ENCODE data around the gene HSD17B4. TPM values are rescaled to one million over a fixed set of nuclear protein-coding genes. Genes with fewer than 3 reads are reported as not detected.
A peak's percentile ranks its signal among the peaks of the same experiment; 100 is the strongest.
"Not testable (repeated sequence)": the region's sequence is repeated elsewhere in the genome, so short reads cannot be mapped to it uniquely, and the experiment has no call there.

Gene HSD17B4, protein sequence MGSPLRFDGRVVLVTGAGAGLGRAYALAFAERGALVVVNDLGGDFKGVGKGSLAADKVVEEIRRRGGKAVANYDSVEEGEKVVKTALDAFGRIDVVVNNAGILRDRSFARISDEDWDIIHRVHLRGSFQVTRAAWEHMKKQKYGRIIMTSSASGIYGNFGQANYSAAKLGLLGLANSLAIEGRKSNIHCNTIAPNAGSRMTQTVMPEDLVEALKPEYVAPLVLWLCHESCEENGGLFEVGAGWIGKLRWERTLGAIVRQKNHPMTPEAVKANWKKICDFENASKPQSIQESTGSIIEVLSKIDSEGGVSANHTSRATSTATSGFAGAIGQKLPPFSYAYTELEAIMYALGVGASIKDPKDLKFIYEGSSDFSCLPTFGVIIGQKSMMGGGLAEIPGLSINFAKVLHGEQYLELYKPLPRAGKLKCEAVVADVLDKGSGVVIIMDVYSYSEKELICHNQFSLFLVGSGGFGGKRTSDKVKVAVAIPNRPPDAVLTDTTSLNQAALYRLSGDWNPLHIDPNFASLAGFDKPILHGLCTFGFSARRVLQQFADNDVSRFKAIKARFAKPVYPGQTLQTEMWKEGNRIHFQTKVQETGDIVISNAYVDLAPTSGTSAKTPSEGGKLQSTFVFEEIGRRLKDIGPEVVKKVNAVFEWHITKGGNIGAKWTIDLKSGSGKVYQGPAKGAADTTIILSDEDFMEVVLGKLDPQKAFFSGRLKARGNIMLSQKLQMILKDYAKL
- total RNA-seq: 113 and 144 TPM in 2 replicates

DNA sequence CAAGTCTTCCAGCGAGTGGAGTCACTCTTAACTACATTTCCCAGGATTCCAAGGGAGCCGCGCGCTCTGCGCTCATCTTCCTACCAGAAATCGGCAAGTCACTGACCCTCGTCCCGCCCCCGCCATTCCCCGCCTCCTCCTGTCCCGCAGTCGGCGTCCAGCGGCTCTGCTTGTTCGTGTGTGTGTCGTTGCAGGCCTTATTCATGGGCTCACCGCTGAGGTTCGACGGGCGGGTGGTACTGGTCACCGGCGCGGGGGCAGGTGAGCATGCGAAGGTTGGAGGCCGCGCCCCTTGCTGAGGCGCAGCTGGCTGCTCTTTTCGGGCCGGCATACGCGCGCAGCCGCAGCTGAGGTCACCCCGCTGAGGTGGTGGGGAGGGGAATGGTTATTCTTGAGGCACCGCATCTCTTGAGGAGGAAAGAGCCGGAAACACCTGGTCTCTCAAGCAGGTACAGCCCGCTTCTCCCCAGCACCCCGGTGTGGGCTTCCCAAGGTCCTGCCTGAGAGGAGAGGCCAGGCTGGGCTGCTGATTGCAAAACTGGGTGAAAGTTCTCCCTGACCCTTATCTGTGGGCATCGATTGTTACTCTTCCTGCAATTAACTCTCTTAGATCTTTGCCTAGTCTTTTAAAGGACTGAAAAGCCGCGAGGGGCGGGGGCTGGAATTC is at the start of gene HSD17B4:
HSD17B4 (plus strand) TSS at position 125 of the 667 bp plus-strand sequence; CDS start at position 204, 79 bp downstream.
- peak; percentile 56 to 87 for DNase-seq (ENCODE audit: low read depth in 2 of 2)

DNA sequence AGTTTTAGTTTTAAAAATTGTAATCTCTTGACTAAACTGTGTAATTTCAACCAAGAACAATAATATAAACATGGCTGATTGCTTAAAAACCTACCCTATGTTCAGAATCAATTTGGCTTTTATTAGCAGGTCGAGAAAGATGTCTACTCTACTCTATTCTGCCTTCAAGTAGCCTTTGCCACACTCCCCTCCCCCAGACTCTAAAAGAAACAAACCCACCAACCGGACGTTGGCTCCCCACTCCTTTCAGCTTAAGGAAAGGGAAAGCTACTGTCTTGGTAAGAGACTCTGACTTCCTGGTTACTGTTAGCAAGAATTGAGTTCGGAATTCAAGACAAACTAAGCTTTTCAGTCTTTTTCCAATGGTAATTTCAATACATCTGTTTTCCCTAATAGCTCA is 49.7 kb upstream of the HSD17B4 start:
- no peak for DNase-seq (ENCODE audit: low read depth in 2 of 2)

DNA sequence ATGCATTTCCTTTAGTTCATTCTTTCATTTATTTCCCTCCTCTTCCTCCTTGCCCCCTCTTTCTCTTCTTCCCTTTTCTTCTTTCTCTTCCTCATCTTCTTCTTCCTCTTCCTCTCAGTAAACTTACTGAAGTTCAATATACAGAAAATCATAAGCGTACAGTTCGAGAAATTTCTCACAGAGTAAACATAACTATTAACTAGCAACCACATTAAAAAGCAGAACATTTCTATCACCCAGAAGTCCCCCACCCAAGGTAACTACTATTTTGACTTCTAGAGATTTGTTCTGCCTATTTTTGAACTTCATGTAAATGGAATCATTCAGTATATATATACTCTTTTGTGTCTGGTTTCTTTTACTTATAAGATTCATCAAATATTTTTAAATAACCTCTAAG is 48.3 kb upstream of the HSD17B4 start:
- no peak for DNase-seq (ENCODE audit: low read depth in 2 of 2)

DNA sequence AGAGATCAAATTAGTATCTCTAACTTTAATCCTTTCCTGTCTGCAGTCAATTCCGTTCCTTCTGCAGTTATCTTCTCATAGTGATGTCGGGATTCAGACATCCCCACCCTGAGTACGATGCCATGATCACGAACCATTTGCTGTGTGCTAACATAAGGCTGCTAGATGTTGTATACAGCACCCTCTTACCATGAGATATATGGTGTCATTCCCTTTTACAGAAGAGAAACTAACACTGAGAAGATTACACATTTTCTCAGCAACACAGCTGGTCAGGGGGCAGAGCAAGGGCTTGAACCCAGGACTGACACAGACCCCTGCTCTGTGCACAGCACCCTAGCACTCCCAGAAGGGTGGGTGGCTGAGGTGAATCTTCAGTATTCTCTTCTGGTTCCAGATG is 46.9 kb upstream of the HSD17B4 start:
- no peak for DNase-seq (ENCODE audit: low read depth in 2 of 2)

DNA sequence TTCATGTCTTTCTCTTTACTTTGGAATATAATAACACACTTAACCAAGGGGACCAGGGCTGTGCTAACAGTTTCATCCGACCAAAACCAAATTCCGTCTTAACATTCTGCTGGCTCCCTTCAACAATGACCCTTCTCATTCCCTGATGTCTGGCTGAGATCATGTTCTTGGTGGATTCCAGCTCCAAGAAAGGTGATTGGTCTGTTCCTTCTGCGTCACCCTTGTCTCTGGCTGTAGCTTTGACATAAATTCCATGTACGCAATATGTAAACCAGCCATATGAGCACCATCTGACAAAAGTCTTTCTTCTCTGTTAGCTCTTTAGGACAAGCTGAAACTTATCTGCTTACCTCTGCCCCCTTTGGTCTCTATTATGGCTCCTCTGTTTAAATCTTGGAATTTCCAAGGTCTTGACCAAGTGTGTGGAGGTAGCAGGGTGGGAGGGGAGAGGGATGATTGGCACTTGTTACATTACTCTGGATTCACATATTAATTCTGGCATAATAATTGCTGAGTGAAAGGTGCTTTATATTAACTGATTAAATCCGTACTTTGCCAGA is 45.7 kb upstream of the HSD17B4 start:
- DNase-seq (ENCODE audit: low read depth in 2 of 2): no peak

DNA sequence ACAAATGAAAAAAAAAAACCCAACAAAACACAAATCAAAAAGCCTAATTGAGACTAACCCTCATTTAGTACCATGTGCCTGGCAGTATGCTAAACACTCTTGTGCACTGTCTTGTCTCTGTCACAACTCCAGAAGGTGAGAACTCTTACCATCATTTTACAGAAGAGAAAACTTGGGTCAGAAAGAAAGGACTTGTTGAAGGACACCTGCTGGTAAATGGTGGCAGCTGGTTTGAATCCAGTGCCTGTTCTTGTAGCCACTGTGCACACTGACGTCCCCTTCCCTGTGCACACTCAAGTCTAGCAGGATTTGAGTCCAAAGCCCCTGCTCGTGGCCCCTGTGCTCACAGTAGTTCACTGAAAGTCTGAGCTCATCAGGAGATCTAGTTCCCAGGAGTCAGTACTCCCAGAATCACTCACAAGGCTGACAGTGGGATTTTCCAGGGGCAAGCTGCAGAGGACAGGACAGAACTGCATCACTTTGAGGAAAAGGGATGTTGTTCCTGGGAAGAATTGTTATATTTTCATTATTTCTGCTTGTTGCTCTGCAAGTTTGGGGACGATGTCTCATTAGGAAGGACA is 43.0 kb upstream of the HSD17B4 start:
- DNase-seq (ENCODE audit: low read depth in 2 of 2): peak in 1 of 2 donors; percentile 4

DNA sequence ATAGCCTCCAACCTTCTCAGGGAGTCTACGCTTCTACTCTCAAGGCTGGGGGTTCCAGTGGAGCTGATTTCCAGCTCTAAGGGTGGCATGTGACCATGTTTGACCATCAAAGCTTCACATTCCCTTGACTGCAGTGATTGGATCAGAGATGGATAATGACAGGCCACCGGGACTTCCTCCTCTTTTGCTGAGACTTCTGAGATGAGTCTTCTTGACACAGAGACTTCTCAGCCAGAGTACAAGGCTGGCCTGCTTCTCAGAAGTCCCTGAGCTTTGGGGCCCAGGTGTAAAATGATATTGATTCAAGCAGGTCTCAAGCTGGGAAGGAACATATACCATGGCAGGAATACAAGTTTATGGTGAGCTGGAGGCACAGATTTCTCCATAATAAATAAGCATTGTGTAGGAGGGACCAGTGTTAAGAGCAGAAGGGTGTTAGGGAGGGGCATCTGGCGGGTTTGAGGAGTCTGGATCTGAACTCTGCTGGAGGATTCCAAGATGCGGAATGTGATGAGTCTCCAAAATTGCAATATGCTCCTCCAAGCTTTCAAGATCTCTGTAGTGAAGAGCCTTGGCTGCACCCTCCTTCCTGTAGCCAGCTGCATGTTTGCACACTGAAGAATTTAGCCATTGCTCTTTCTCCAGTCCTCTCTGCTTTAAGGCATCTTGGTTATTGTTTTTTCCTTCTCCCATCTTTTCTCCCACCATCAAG is 41.7 kb upstream of the HSD17B4 start:
- DNase-seq (ENCODE audit: low read depth in 2 of 2): no peak

DNA sequence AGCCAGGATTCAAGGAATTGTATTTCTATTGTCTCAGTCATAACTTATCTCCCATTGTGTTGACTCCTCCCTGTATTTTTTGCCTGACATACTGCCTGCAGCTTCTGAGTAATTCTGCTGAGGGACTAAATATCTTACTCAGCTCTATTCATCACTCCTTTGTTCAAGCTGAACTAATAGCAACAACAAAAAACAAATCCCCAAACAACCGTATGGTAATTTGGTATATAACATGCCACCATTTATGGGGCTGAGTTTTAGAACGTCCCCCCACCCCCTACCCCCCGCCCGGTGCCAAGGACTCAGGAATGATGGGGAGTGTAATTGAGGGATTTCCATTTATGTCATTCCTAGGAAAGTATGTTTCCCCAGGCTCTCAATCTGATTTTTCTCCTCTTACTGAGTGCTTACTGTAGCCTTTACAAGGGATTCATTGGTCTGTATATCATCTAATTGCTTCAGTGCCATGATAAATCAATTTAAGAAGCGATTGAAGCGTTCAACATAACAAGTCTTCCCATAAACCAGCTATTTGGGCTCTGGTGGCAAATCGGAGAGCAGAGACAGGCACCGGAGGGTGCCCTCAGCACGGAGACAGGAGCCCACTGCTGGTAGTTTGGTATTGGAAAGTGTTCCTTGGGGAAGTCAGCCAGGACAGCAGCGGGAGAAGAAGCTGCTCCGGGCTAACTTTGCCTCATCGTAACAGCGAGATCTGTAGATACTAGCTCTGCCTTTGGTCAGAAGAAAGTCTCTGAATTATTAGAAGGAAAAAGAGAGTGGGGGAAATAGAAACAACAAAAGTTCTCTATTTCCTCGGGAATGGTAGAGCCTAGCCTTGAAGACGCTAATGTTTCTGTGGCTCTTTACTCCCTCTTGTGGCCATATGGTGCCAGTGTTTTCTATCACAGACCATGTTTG is 40.7 kb upstream of the HSD17B4 start:
- DNase-seq (ENCODE audit: low read depth in 2 of 2): peak; percentile 50 to 79

DNA sequence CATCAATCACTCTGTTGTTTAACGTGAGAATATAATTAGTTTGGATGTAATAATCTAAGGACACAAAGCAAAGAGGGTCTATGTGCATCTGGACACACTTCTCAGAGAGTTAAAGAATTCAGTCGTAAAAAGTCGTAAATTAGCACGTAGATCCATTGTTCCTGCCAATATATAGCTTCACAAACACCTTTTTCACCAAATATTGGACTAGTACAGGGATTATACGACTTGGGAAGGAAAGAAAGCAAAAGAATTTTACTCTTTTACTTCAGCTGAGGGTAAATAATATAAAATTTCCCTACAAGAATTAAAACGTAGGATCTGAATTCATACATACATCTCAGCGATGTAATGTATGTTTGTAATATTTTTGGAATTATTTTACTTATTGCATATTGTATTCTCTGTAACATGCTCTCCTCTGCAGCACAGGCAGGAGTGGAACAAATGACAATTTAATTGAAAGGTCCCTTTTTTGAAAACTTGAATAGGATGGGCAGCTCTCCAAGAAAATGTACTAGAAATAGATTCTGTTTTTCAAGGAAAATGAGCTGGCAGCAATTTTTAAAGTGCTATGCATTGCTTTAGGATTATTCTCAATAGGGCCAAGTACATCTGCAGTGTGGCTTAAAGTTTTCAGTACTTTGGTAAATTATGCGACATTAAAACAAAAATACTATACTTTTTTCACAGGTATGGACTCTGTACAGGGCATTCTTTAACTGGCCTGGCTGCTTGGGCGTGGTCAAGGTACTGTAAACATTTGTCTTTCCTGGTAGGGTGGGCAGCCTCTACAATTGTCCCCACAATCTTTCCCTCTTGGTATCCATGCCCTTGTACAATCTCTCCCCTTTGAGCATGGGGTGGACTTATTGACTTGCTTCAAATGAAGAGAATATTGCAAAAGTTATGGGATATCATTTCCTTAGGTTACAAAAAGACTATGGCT is 39.7 kb upstream of the HSD17B4 start:
- no peak for DNase-seq (ENCODE audit: low read depth in 2 of 2)

DNA sequence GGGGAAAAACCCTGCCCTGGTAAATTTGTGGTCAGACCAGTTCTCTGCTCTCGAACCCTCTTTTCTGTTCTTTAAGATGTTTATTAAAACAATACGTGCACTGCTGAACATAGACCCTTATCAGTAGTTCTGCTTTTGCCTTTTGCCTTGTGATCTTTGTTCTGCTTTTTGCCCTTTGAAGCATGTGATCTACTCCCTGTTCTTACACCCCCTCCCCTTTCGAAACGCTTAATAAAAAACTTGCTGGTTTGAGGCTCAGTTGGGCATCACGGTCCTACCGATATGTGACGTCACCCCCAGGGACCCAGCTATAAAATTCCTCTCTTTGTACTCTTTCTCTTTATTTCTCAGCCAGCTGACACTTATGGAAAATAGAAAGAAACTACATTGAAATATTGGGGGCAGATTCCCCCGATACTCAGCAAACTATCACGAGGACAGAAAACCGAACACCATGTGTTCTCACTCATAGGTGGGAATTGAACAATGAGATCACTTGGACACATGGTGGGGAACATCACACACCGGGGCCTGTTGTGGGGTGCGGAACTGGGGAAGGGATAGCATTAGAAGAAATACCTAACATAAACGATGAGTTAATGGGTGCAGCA is 38.1 kb upstream of the HSD17B4 start:
- not testable (repeated sequence) for DNase-seq (ENCODE audit: low read depth in 2 of 2)

DNA sequence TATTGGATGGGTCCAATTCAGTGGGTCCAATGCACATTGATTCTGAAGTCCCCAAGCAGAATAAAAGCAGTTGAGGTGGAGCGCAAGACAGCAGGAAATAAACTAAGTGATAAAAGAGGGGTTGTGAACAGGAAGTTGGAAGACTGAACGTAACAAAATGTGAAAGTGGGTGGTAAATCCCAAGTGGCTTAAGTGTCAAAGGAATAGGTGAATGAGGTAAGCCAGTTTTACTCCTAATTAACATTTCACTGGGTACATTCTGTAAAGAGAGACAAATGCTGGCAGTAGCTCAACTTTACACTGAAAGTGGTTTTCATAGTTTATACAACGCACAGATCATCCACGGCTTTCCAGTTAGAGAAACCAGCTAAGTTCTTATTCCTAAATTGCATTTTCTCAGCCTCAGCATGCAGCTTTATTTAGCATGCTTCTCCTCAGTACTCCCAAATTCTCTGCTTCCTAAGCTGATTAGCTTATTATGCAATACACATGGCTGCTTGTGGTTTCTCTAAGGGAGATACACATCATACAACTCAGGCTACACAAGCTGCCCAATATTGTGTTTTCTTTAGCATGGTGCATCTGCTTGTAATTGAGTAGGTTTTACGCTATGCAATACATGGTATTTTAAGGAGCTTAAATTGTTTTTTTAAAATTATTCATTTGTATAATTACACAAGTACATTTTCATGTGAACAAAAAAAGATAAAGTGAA is 34.2 kb upstream of the HSD17B4 start:
- DNase-seq (ENCODE audit: low read depth in 2 of 2): no peak

DNA sequence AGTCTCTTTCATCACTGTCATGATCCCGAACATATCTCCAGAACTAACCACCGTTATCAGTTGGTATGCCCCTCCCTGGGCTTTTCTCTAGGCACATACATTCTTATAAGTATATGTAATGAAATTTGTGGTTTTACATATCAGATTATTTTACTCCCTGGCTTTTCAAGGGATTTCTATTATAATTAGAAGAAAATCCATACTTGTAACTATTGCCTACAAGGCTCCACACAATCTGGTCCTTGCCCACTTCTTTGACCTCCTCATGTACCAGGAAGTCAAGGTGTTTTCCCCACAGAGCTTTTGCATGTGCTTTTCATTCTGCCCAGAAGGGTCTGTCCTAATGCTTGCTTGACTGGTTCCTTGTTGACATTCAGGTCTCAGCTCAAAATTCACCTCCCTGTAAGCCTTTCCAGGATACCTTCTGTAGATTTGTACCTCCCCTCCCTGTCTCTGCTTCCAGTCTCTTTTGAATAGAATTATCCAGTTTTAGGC is 33.6 kb upstream of the HSD17B4 start:
- DNase-seq (ENCODE audit: low read depth in 2 of 2): no peak

DNA sequence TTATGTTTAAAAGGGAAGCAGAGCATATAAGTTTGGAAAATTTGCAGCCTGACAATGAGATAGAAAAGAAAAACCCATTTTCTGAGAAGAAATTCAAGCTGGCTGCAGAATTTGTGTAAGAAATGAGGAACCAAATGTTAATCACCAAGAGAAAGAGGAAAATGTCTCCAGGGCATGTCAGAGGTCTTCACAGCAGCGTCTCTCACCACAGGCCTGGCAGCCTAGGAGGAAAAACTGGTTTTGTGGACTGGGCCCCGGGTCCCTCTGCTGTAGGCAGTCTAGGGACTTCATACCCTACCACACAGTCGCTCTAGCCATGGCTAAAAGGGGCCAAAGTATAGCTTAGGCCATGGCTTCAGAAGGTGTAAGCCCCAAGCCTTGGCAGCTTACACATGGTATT is 32.1 kb upstream of the HSD17B4 start:
- DNase-seq (ENCODE audit: low read depth in 2 of 2): no peak

DNA sequence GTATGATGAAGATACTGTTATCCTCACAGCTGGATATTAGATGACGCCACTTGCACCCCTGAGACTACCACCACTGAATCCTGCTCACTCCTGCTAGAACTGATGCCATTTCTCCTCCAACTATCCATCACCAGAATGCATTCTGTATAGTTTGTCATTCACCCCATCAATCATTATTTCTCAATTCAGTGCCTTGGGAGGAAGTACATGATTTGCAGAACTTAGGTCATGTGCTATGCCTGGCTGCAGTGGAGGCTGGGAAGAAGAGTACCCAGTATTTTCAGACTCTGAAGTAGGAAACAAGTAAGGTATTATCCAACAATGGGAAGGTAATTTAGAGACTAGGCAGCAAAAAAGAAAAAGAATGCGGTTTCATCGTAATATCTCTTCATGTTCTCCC is 26.2 kb upstream of the HSD17B4 start:
- no peak for DNase-seq (ENCODE audit: low read depth in 2 of 2)

DNA sequence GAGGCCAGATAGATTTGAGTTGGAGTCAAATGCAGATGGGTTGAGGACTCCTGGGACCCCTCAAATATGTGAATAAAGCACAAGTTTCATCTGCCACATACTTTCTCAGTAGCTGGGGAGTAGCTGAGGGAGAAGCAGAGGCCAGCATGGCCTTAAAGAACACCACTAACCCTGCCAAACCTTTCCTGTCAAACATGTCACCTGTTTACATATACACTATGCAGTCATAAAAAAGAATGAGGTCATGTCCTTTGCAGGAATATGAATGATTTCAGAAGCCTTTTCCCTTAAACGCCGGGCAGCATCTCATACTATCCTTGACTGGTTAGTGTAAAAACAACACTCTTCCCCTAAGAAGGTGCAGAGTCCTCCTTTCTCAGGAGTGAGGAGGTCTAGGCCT is 25.2 kb upstream of the HSD17B4 start:
- no peak for DNase-seq (ENCODE audit: low read depth in 2 of 2)

DNA sequence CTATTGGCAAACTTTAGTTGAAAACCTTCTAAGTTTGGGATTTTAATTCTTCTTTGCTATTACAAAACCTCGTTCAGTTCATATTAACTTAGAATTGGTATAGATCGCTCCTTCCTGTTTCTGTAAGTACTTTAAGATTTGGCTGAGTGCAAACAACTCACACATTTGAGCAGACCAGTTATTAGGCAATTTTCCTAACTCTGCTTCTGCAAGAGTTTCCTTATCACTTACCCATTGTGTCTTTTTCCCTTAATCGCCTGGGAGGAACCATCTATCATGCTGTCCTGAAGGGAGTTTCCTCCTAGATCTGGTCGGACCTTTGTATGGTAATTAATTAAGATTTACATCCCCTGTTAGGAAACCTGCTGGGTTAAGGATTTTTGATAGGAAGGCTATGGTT is 24.7 kb upstream of the HSD17B4 start:
- not testable (repeated sequence) for DNase-seq (ENCODE audit: low read depth in 2 of 2)

DNA sequence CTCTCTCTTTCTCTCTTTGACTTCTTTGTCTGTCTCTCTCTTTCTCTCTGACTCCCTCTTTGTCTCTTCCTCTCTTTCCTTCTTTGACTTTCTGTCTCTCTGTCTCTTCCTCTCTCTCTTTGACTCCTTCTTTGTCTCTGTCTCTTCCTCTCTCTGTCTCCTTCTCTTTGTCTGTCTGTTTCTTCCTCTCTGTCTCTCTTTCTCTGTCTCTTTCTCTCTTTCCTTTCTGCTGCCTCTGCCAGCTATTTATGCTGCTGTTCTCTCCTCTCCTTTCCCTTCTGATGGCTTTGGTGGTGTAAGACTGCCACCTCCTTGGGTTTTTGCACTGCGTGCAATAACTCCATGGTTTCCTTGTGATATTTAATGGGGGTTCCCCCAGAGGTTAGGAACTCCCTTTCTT is 24.1 kb upstream of the HSD17B4 start:
- not testable (repeated sequence) for DNase-seq (ENCODE audit: low read depth in 2 of 2)
